HepG2 (cell line): ENCODE measurements around the gene PEX11A. TPM values are rescaled to one million over a fixed set of nuclear protein-coding genes. Genes with fewer than 3 reads are reported as not detected.
A peak's percentile ranks its signal among the peaks of the same experiment; 100 is the strongest.

Experiments
- ATAC-seq: fragments of 200-7000 bp; cut with Tn5 transposase; 3 replicates; pipeline ENCODE4 v1.9.1; 2020; ENCODE audit warnings: mild to moderate bottlenecking, moderate library complexity
- BruUV-seq: library from RNA; stranded (reverse); fragments of 400-500 nt; replicated peaks from 2 replicates; lab custom pipeline; 2021; lab: Mats Ljungman, UMichigan
- CTCF ChIA-PET: fragments of 300-600 bp; formaldehyde crosslinking; extraction: SDS; loops from one replicate; lab custom pipeline; 2021; ENCODE audit warnings: low total read pairs, inconsistent platforms, low intra/inter-chr PET ratio; lab: Yijun Ruan, JAX
- POLR2A ChIA-PET: fragments of 350-600 bp; sonication (Branson Sonifier 250); formaldehyde crosslinking; loops from one replicate; lab custom pipeline; 2020; ENCODE audit warnings: antibody characterized with exemption, inconsistent platforms; lab: Yijun Ruan, JAX
- DNase-seq: peaks from one replicate; pipeline ENCODE4 v3.0.0-alpha.2; 2015; ENCODE audit warnings: low spot score
- FAIRE-seq: peaks from 3 replicates; lab custom pipeline; 2011; peaks lifted over from hg19 to GRCh38; lab: Jason Lieb, UNC
- H2AFZ ChIP-seq: one replicate; pipeline ENCODE4 v1.6.1; 2011; ENCODE audit warnings: low read length, inconsistent platforms
- H3K27ac ChIP-seq: fragments of 300-600 bp; 3 replicates; pipeline ENCODE4 v1.8.0; 2011; ENCODE audit warnings: mixed run types, mild to moderate bottlenecking, mixed read lengths, low read length, inconsistent platforms; ENCODE audit not compliant: insufficient read depth; ENCODE audit errors: extremely low read length
- H3K27me3 ChIP-seq, 2 experiments: fragments of 200-600 bp in 1 of 2; 2 replicates in 1 of 2; 3 replicates in 1 of 2; pipeline versions ENCODE4 v1.6.0 to v1.8.0; 2011; ENCODE audit warnings: low read length in 2 of 2, mild to moderate bottlenecking in 2 of 2, moderate library complexity in 2 of 2, inconsistent platforms in 1 of 2; ENCODE audit not compliant: insufficient read depth in 2 of 2, control insufficient read depth in 1 of 2
- H3K36me3 ChIP-seq, 2 experiments: fragments of 200-600 bp in 1 of 2; replicated peaks in 1 of 2; 2 replicates in 1 of 2; 3 replicates in 1 of 2; pipeline versions ENCODE4 v1.5.1 to v1.8.0; 2011; ENCODE audit warnings: low read length in 2 of 2, inconsistent platforms in 1 of 2; ENCODE audit not compliant: insufficient read depth in 2 of 2, control insufficient read depth in 1 of 2
- H3K4me1 ChIP-seq: 2 replicates; pipeline ENCODE4 v1.5.1; 2012; ENCODE audit warnings: low read length, inconsistent platforms; ENCODE audit not compliant: insufficient read depth
- H3K4me2 ChIP-seq: 2 replicates; pipeline ENCODE4 v1.6.0; 2011; ENCODE audit warnings: low read depth, low read length, inconsistent platforms
- H3K4me3 ChIP-seq, 3 experiments: fragments of 200-600 bp in 1 of 3; sonication (generic), shearing (Covaris generic) in 1 of 3; replicated peaks in 1 of 3; 2 replicates each; pipeline ENCODE4 v1.5.1; 2011 to 2016; ENCODE audit warnings: low read length in 3 of 3, inconsistent platforms in 2 of 3, low read depth in 2 of 3, mild to moderate bottlenecking in 2 of 3, control low read depth in 1 of 3, mixed read lengths in 1 of 3; ENCODE audit not compliant: insufficient read depth in 1 of 3
- H3K79me2 ChIP-seq: one replicate; pipeline ENCODE4 v1.6.1; 2011; ENCODE audit warnings: low read length, inconsistent platforms; ENCODE audit not compliant: insufficient read depth
- H3K9ac ChIP-seq: 2 replicates; pipeline ENCODE4 v1.6.0; 2011; ENCODE audit warnings: mild to moderate bottlenecking, low read depth, low read length, inconsistent platforms; ENCODE audit not compliant: insufficient read depth
- H3K9me3 ChIP-seq: 2 replicates; pipeline ENCODE4 v1.5.1; 2012; ENCODE audit warnings: mild to moderate bottlenecking, low read length
- H4K20me1 ChIP-seq: 2 replicates; pipeline ENCODE4 v1.6.0; 2011; ENCODE audit warnings: inconsistent platforms, mild to moderate bottlenecking, low read length, moderate library complexity; ENCODE audit not compliant: insufficient read depth
- AGO2 ChIP-seq: fragments of 200-400 bp; formaldehyde crosslinking; optimal IDR thresholded peaks from 2 replicates; pipeline ENCODE3; 2017; ENCODE audit warnings: mild to moderate bottlenecking, low read depth, low read length, moderate library complexity
- HOXA3 ChIP-seq: sonication (generic); formaldehyde crosslinking; IDR thresholded peaks from 2 replicates; pipeline ENCODE4 v1.5.0; 2020; ENCODE audit warnings: missing genetic modification reagents
- KDM1A ChIP-seq: IDR thresholded peaks from 2 replicates; pipeline ENCODE4 v1.6.1; 2016; ENCODE audit warnings: missing compliant biosample characterization
- MTF1 ChIP-seq: sonication (generic); formaldehyde crosslinking; IDR thresholded peaks from 2 replicates; pipeline ENCODE4 v1.5.0; 2020; ENCODE audit warnings: missing genetic modification reagents
- POLR2G ChIP-seq: fragments of 200-400 bp; formaldehyde crosslinking; IDR thresholded peaks from 2 replicates; pipeline ENCODE4 v1.6.1; 2018; ENCODE audit warnings: mild to moderate bottlenecking, low read depth, low read length, moderate library complexity
- ZNF367 ChIP-seq: sonication (generic); formaldehyde crosslinking; IDR thresholded peaks from 2 replicates; pipeline ENCODE4 v1.4.0; 2020; ENCODE audit warnings: missing genetic modification reagents, borderline replicate concordance
- WGBS: methylation state at CpG from one replicate; pipeline ENCODE4 v1.1.6; 2017; ENCODE audit warnings: low lambda C conversion rate; 5-methylcytosine and 5-hydroxymethylcytosine counted together
- in situ Hi-C: cut with HindIII; loops from 2 replicates; pipeline ENCODE4 v1.10.0; 2017; ENCODE audit warnings: low pct_unique_long_range_greater_than_20kb; ENCODE audit not compliant: extremely low pct_ligation_motif_present
- intact Hi-C: fragments of 100-400 bp; cut with micrococcal nuclease; formaldehyde crosslinking; loops from one replicate; pipeline ENCODE4 v1.10.0; 2022; ENCODE audit not compliant: unreplicated experiment
- polyA plus RNA-seq, 8 experiments: library from polyadenylated mRNA; depleted of rRNA in 3 of 8; stranded (reverse) in 7 of 8; unstranded in 1 of 8; fragments of >200 nt; fragmentation: Illumina TruSeq in 4 of 8; extraction: Trizol in 4 of 8; gene quantifications; 2 replicates each; pipeline versions ENCODE4 v1.2.1 to v1.2.3, GENCODE V29; 2011 to 2016; ENCODE audit warnings: low read depth in 4 of 8, missing spikeins in 1 of 8, mixed read lengths in 1 of 8; ENCODE audit not compliant: insufficient read depth in 1 of 8
- total RNA-seq, 5 experiments: library from RNA; depleted of rRNA; stranded (reverse); fragments of >200 nt; fragmentation: Illumina TruSeq; extraction: Trizol; gene quantifications; 2 replicates each; pipeline ENCODE4 v1.2.3, GENCODE V29; 2016; ENCODE audit warnings: low read depth in 1 of 5
- TF ChIP-seq, protein P1 (sequence below): sonication (generic); formaldehyde crosslinking; IDR thresholded peaks from 2 replicates; pipeline ENCODE4 v1.8.1; 2023; ENCODE audit warnings: mild to moderate bottlenecking, inconsistent platforms, moderate library complexity, missing genetic modification reagents, borderline replicate concordance

PEX11A gene
- total and polyA plus RNA-seq, 2 of the 13 experiments (the other 11 are each of a cell fraction or from before 2014, with no cell fraction given), result 9.9 to 15.1 TPM

DNA sequence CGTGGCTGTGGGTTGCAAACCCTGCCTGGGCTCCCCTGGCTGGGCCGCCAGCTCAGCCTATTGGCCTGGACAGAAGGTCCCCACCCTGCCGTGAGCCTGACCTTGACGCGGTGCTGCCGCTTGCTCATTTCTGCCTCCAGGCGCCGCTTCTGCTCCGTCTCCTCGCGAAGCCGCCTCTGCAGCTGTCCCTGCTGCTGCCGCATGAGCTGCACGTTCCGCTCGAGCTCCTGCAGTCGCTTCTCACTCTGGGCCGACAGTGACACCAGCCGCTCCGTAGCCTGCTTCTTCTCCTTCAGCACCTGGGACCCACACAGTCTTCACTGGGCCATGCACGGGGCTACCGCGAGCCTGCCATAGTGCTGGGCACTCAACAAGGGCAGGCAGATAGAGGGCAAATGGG lies 57.0 kb downstream of the PEX11A start:
- 92% methylated on average over 22 of the region's 23 CpGs for WGBS
- no peak overlapping the region for H3K9ac ChIP-seq
- ChIA-PET CTCF (no interaction called here), POLR2A (no interaction called here)
- intact Hi-C loops, result no loop called here
- no peaks in the 10 kb centered on the region for H3K79me2 ChIP-seq
- H3K27ac ChIP-seq, result no peak overlapping the region
- H2AFZ ChIP-seq, result no peak overlapping the region
- DNase-seq (no peak), FAIRE-seq (no peak), ATAC-seq (peak; percentile 8; the same call in 2 of the 3 replicates)
- no peak for TF ChIP-seq HOXA3 (CRISPR knock-in tag)
- no peak for TF ChIP-seq MTF1 (CRISPR knock-in tag)
- peak; percentile 17 for TF ChIP-seq AGO2
- TF ChIP-seq, protein P1, sequence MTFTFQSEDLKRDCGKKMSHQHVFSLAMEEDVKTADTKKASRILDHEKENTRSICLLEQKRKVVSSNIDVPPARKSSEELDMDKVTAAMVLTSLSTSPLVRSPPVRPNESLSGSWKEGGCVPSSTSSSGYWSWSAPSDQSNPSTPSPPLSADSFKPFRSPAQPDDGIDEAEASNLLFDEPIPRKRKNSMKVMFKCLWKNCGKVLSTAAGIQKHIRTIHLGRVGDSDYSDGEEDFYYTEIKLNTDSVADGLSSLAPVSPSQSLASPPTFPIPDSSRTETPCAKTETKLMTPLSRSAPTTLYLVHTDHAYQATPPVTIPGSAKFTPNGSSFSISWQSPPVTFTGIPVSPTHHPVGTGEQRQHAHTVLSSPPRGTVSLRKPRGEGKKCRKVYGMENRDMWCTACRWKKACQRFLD (CRISPR knock-in tag), result no peak
- no peak for TF ChIP-seq ZNF367 (CRISPR knock-in tag)
- H3K4me2 ChIP-seq, result no peak overlapping the region
- no peaks in the 10 kb centered on the region for H4K20me1 ChIP-seq
- H3K36me3 ChIP-seq, result peaks cover 19 to 39% of the 10 kb centered on the region in 2 experiments; a peak in 4 of 5 replicates
- H3K4me1 ChIP-seq, result no peaks in the 10 kb centered on the region
- in situ Hi-C loops, result no loop called here
- BruUV-seq, result no TSS peak
- no peaks in the 10 kb centered on the region for H3K9me3 ChIP-seq
- H3K27me3 ChIP-seq, result no peaks in the 10 kb centered on the region
- no peak overlapping the region for H3K4me3 ChIP-seq

- Histone ChIP-seq H3K9me3 (no peaks in the 10 kb centered on the region), H3K4me2 (no peak overlapping the region), H3K27me3 (no peaks in the 10 kb centered on the region), H4K20me1 (no peaks in the 10 kb centered on the region), H3K27ac (no peak overlapping the region), H3K36me3 (peaks cover 23 to 46% of the 10 kb centered on the region in 2 experiments), H3K4me3 (no peak overlapping the region), H3K79me2 (no peaks in the 10 kb centered on the region), H2AFZ (no peak overlapping the region), H3K9ac (no peak overlapping the region), H3K4me1 (no peaks in the 10 kb centered on the region)
- in situ Hi-C loops (no loop called here), intact Hi-C loops (no loop called here)
- BruUV-seq, result no TSS peak
- 98% methylated on average over 15 of the region's 18 CpGs for WGBS
- ATAC-seq, result peak; percentile 17
- TF ChIP-seq KDM1A (CRISPR knock-in tag) (no peak), POLR2G (peak; percentile 12; the same call in 1 of the 2 replicates)
- CTCF ChIA-PET, result no interaction called here
- POLR2A ChIA-PET, result no interaction called here
- no peak for FAIRE-seq
- DNase-seq, result no peak
Measured at GRCh38 chr15:89632563-89633430, 57.8 kb downstream of the PEX11A start.
